NCI-H2196 treated with DMSO at 0.1 percent for 48 hours (cell line): ENCODE measurements around the gene AIP.

ENCODE experiments used
- DNase-seq: peaks from one replicate; lab custom pipeline; 2025; ENCODE audit not compliant: unreplicated experiment; lab: John Stamatoyannopoulos, UW

The AIP gene

GRCh38 chr11:67525275-67525976 is 42.6 kb downstream of the AIP start:
- no peak for DNase-seq

- no peak for DNase-seq
Measured at GRCh38 chr11:67528376-67528775, 45.5 kb downstream of the AIP start.

GRCh38 chr11:67530282-67530592 is 47.4 kb downstream of the AIP start:
- DNase-seq = no peak

GRCh38 chr11:67532889-67533288 is 50.1 kb downstream of the AIP start:
- no peak for DNase-seq

GRCh38 chr11:67534070-67534679 is 51.3 kb downstream of the AIP start:
- DNase-seq = no peak

GRCh38 chr11:67535561-67535960 is 52.7 kb downstream of the AIP start:
- no peak for DNase-seq

- no peak for DNase-seq
Measured at GRCh38 chr11:67538306-67538705, 55.5 kb downstream of the AIP start.

- DNase-seq = no peak
Measured at GRCh38 chr11:67538823-67539505, 56.1 kb downstream of the AIP start.

GRCh38 chr11:67539550-67539949 is 56.7 kb downstream of the AIP start:
- DNase-seq = no peak
